ENCODE results near the gene SLC28A1. TPM values are rescaled to one million over a fixed set of nuclear protein-coding genes. Genes with fewer than 3 reads are reported as not detected.

Gene SLC28A1
- total RNA-seq, 1 experiment from 2014 or later: not detected

DNA sequence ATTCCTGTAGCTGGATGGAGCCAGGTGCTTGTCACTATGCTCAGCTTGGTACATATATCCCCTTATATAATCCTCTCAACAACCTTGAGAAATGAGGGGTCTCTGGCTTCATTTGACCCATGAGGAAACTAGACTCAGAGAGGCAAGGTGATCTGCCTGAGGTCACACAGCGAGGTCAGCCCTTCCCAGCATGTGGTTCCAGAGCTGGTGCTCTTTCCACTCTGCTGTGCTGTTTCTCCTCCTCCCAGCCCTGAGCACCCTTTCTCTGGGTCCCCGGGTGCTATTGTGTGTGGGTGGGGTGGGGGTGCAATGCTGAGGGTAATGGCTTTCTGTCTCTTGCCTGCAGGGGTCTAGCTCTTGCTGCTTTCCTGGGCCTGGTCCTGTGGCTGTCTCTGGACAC is 19.3 kb downstream of the SLC28A1 start:
- Histone ChIP-seq H3K27me3 (ENCODE audit: low read length) (no peaks in the 10 kb centered on the region), H4K20me1 (ENCODE audit: insufficient read depth, low read depth, low read length) (no peaks in the 10 kb centered on the region), H3K4me1 (ENCODE audit: low read length) (no peaks in the 10 kb centered on the region), H3K4me2 (ENCODE audit: low read depth, low read length, poor library complexity, severe bottlenecking) (no peak overlapping the region), H3K9ac (ENCODE audit: low read length) (no peak overlapping the region), H3K4me3 (ENCODE audit: low read length) (no peak overlapping the region), H3K36me3 (ENCODE audit: insufficient read depth, low read length) (no peaks in the 10 kb centered on the region), H3K27ac (ENCODE audit: low read length) (no peak overlapping the region), H2AFZ (ENCODE audit: low read length) (no peak overlapping the region), H3K9me2 (replicated peaks; ENCODE audit: insufficient read depth, low read length) (no peaks in the 10 kb centered on the region), H3K79me2 (ENCODE audit: low read length) (no peaks in the 10 kb centered on the region), H3K9me3 (ENCODE audit: low read length) (no peaks in the 10 kb centered on the region)
- no peak for DNase-seq

DNA sequence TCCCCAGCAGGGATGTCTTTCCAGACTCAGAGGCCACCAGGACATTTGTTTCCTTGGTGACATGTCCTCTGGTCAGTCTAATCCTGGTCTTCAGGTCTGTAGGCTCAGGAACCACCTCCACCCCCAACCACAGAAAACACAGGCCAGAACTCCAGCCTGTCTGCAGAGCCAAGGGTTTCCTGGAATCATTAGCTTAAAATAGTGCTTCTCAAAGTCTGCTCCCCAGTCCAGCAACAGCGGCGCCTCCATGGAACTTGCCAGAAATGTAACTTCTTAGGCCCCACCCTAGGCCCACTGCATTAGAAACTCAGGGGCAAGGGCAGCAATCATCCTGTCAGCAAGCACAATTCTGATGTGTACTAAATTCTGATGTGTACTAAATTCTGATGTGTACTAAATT is 20.0 kb downstream of the SLC28A1 start:
- H3K36me3 ChIP-seq (ENCODE audit: insufficient read depth, low read length): no peaks in the 10 kb centered on the region
- H3K9me3 ChIP-seq (ENCODE audit: low read length): no peaks in the 10 kb centered on the region
- H3K4me2 ChIP-seq (ENCODE audit: low read depth, low read length, poor library complexity, severe bottlenecking): no peak overlapping the region
- H3K9ac ChIP-seq (ENCODE audit: low read length): no peak overlapping the region
- no peaks in the 10 kb centered on the region for H3K27me3 ChIP-seq (ENCODE audit: low read length)
- H4K20me1 ChIP-seq (ENCODE audit: insufficient read depth, low read depth, low read length): no peaks in the 10 kb centered on the region
- H3K27ac ChIP-seq (ENCODE audit: low read length): no peak overlapping the region
- no peak overlapping the region for H3K4me3 ChIP-seq (ENCODE audit: low read length)
- no peaks in the 10 kb centered on the region for H3K4me1 ChIP-seq (ENCODE audit: low read length)
- DNase-seq: no peak
- no peak overlapping the region for H2AFZ ChIP-seq (ENCODE audit: low read length)
- no peaks in the 10 kb centered on the region for H3K79me2 ChIP-seq (ENCODE audit: low read length)
- H3K9me2 ChIP-seq (replicated peaks; ENCODE audit: insufficient read depth, low read length): no peaks in the 10 kb centered on the region

DNA sequence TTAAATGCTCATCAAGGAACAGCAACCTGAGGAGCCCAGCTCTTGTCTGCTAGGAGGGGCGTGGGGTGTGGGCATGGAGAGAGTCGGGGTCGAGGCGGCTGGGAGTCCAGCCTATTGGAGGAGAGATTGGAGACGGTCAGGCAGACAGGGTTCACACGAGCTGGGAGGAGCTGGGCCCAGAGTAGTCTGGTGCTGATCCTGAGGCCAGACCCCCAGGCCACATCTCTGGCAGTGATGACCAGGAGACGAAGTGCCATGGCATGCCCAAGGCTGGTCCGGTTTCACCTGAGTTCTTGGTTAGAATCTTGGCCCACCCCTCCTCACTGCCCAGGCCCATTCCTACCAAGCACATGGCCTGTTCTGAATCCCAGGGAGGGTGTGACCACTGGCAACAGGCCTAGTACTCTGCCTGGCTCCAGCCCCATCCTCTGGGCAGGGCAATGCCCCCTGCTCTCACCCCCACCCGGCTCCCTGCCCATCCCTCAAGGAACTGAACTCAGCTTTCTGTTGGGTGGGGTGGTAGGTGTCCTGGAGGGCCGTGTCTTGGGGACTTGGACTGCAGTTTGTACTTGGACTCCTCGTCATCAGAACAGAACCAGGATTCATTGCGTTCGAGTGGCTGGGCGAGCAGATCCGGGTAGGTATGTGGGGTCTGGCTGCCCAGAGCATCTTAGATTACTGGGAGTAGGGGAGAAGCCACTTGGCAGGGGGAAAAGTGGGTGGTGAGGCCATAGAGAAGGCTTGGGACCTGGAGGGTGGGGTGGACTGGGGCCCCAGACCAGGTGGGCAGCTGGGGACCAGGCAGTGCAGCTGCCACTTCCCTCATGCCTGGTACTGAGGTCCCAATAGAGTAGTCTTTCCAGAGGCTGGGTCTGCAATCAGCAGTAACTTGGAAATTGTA is 20.8 kb downstream of the SLC28A1 start:
- no peaks in the 10 kb centered on the region for H3K9me2 ChIP-seq (replicated peaks; ENCODE audit: insufficient read depth, low read length)
- no peaks in the 10 kb centered on the region for H3K79me2 ChIP-seq (ENCODE audit: low read length)
- no peaks in the 10 kb centered on the region for H3K27me3 ChIP-seq (ENCODE audit: low read length)
- H3K4me2 ChIP-seq (ENCODE audit: low read depth, low read length, poor library complexity, severe bottlenecking): no peak overlapping the region
- H3K36me3 ChIP-seq (ENCODE audit: insufficient read depth, low read length): no peaks in the 10 kb centered on the region
- no peaks in the 10 kb centered on the region for H4K20me1 ChIP-seq (ENCODE audit: insufficient read depth, low read depth, low read length)
- no peak overlapping the region for H3K4me3 ChIP-seq (ENCODE audit: low read length)
- no peaks in the 10 kb centered on the region for H3K4me1 ChIP-seq (ENCODE audit: low read length)
- H2AFZ ChIP-seq (ENCODE audit: low read length): no peak overlapping the region
- no peak overlapping the region for H3K9ac ChIP-seq (ENCODE audit: low read length)
- no peak for DNase-seq
- no peak overlapping the region for H3K27ac ChIP-seq (ENCODE audit: low read length)
- no peaks in the 10 kb centered on the region for H3K9me3 ChIP-seq (ENCODE audit: low read length)

DNA sequence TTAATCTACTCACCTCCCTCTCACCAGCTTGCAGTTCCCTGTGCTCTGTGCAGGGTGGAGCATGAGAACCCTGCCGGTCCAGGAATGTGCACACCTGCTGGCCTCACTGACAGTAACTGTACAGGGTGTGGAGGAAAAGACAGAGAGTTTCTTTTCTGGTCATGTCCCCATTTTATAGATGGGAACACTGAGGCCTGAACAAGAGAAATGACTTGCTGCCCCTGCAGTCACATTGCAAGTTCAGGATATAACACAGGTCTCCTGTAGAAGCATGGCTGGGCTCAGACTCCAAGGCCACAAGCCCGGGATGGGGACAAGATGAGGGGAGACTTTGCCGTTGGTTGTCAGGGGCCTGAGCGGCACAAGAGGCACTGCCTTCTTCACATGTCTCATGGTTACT is 23.3 kb downstream of the SLC28A1 start:
- Histone ChIP-seq H3K4me1 (ENCODE audit: low read length) (no peaks in the 10 kb centered on the region), H3K4me2 (ENCODE audit: low read depth, low read length, poor library complexity, severe bottlenecking) (no peak overlapping the region), H4K20me1 (ENCODE audit: insufficient read depth, low read depth, low read length) (no peaks in the 10 kb centered on the region), H3K4me3 (ENCODE audit: low read length) (no peak overlapping the region), H3K9me2 (replicated peaks; ENCODE audit: insufficient read depth, low read length) (no peaks in the 10 kb centered on the region), H3K9me3 (ENCODE audit: low read length) (no peaks in the 10 kb centered on the region), H3K9ac (ENCODE audit: low read length) (no peak overlapping the region), H3K27ac (ENCODE audit: low read length) (no peak overlapping the region), H3K36me3 (ENCODE audit: insufficient read depth, low read length) (no peaks in the 10 kb centered on the region), H3K79me2 (ENCODE audit: low read length) (no peaks in the 10 kb centered on the region), H3K27me3 (ENCODE audit: low read length) (no peaks in the 10 kb centered on the region), H2AFZ (ENCODE audit: low read length) (no peak overlapping the region)
- DNase-seq: no peak

DNA sequence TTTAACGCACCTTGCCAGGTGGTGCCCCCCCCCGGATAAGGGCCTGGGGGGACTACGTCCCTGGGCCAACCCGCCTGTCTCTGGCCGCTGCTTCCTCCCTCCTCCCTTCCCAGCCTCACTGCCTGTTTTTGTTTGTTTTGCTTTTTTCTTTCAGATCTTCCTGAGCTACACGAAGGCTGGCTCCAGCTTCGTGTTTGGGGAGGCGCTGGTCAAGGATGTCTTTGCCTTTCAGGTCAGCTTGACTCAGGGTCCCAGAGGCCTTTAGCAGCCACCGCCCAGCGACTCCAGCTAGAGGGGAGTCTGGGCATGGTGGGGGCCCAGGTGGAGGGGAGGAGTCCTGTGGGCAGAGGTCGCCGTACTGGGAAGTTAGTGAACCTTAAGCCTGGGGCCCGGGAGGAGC is 24.1 kb downstream of the SLC28A1 start:
- H3K79me2 ChIP-seq (ENCODE audit: low read length): no peaks in the 10 kb centered on the region
- H3K9ac ChIP-seq (ENCODE audit: low read length): no peak overlapping the region
- H3K27me3 ChIP-seq (ENCODE audit: low read length): no peaks in the 10 kb centered on the region
- H3K27ac ChIP-seq (ENCODE audit: low read length): no peak overlapping the region
- no peak overlapping the region for H3K4me3 ChIP-seq (ENCODE audit: low read length)
- H3K4me1 ChIP-seq (ENCODE audit: low read length): no peaks in the 10 kb centered on the region
- no peaks in the 10 kb centered on the region for H3K9me3 ChIP-seq (ENCODE audit: low read length)
- H3K4me2 ChIP-seq (ENCODE audit: low read depth, low read length, poor library complexity, severe bottlenecking): no peak overlapping the region
- H2AFZ ChIP-seq (ENCODE audit: low read length): no peak overlapping the region
- no peaks in the 10 kb centered on the region for H4K20me1 ChIP-seq (ENCODE audit: insufficient read depth, low read depth, low read length)
- H3K36me3 ChIP-seq (ENCODE audit: insufficient read depth, low read length): no peaks in the 10 kb centered on the region
- DNase-seq: no peak
- no peaks in the 10 kb centered on the region for H3K9me2 ChIP-seq (replicated peaks; ENCODE audit: insufficient read depth, low read length)

DNA sequence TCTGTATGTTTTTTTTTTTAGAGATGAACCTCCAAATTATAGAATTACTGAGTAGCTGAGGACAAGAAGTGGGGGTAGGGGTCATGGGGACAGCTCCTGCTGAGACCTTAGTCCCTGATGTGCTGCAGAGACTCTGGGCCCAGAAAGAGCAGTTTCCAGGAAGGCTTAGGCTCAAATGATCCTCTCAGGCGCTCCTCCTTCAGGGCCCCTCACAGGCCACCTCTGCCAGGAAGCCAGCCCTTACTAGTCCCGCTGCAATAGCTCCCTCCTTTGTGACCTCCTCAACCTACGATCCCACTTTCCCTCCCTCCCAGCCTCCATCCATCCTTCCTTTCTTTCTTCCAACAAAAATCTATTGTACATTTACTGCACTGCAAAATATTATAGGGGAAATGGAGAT is 24.6 kb downstream of the SLC28A1 start:
- no peak for DNase-seq
- H3K79me2 ChIP-seq (ENCODE audit: low read length): no peaks in the 10 kb centered on the region
- H2AFZ ChIP-seq (ENCODE audit: low read length): no peak overlapping the region
- H3K4me2 ChIP-seq (ENCODE audit: low read depth, low read length, poor library complexity, severe bottlenecking): no peak overlapping the region
- H3K4me1 ChIP-seq (ENCODE audit: low read length): no peaks in the 10 kb centered on the region
- no peaks in the 10 kb centered on the region for H4K20me1 ChIP-seq (ENCODE audit: insufficient read depth, low read depth, low read length)
- no peak overlapping the region for H3K4me3 ChIP-seq (ENCODE audit: low read length)
- H3K36me3 ChIP-seq (ENCODE audit: insufficient read depth, low read length): no peaks in the 10 kb centered on the region
- H3K27ac ChIP-seq (ENCODE audit: low read length): no peak overlapping the region
- H3K9ac ChIP-seq (ENCODE audit: low read length): no peak overlapping the region
- no peaks in the 10 kb centered on the region for H3K9me3 ChIP-seq (ENCODE audit: low read length)
- H3K27me3 ChIP-seq (ENCODE audit: low read length): no peaks in the 10 kb centered on the region
- H3K9me2 ChIP-seq (replicated peaks; ENCODE audit: insufficient read depth, low read length): no peaks in the 10 kb centered on the region

DNA sequence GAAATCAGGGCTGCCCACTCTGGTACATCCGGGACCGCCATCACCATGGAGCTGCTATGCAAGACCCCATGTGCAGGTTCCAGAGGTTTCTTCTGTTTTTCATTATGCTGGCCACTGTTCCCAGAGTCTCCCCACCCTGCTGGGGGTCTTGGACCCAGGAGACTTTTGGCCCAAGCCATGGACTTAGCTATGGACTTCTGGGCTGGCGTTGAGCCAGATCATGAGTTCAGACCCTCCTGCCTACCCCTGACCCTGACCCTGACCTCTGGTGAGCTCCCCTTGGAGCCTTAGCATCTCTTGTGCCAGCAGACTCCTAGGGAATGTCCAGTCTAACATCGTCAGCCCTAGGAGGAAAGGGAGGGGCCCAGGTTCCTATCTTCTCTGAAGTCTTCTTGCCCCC is 25.3 kb downstream of the SLC28A1 start:
- Histone ChIP-seq H3K9me2 (replicated peaks; ENCODE audit: insufficient read depth, low read length) (no peaks in the 10 kb centered on the region), H3K9me3 (ENCODE audit: low read length) (no peaks in the 10 kb centered on the region), H3K4me1 (ENCODE audit: low read length) (peaks cover 3% of the 10 kb centered on the region; the same call in 1 of the 2 replicates), H3K36me3 (ENCODE audit: insufficient read depth, low read length) (no peaks in the 10 kb centered on the region), H3K4me2 (ENCODE audit: low read depth, low read length, poor library complexity, severe bottlenecking) (no peak overlapping the region), H3K4me3 (ENCODE audit: low read length) (no peak overlapping the region), H3K9ac (ENCODE audit: low read length) (no peak overlapping the region), H3K79me2 (ENCODE audit: low read length) (no peaks in the 10 kb centered on the region), H2AFZ (ENCODE audit: low read length) (no peak overlapping the region), H3K27ac (ENCODE audit: low read length) (no peak overlapping the region), H4K20me1 (ENCODE audit: insufficient read depth, low read depth, low read length) (no peaks in the 10 kb centered on the region), H3K27me3 (ENCODE audit: low read length) (no peaks in the 10 kb centered on the region)
- DNase-seq: no peak

DNA sequence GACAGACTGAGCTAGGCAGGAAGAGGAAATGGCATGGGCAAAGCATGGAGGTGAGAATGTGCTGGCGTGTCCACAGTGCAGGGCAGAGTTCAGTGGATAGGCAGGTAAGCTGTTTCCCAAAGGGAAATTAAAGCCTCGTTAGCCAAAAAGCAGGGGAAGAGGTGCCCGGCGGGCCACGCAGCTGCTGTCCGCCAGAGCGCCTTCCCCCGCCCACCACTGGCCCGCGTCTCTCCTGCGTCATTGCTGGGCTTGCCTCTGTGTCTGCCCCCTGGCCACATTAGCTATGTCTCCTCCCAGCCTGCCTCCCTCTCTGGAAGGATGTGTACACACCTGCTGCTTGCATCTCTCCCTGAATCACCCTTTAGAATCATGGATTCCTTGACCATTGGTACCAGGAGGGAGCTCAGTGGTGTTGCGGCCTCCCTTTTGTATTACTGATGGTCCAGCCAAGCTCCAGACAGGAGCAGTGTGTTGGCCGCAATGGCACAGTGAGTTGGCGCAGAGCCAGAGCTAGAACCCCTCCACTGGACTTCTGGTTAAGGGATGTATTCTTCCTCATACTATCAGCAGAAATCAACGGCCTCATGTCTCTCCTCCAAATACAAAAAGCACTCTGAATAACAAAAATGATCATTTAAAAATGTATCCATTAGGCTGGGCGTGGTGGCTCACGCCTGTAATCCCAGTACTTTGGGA is 26.6 kb downstream of the SLC28A1 start:
- Histone ChIP-seq H3K9me2 (replicated peaks; ENCODE audit: insufficient read depth, low read length) (no peaks in the 10 kb centered on the region), H3K36me3 (ENCODE audit: insufficient read depth, low read length) (no peaks in the 10 kb centered on the region), H3K79me2 (ENCODE audit: low read length) (no peaks in the 10 kb centered on the region), H2AFZ (ENCODE audit: low read length) (no peak overlapping the region), H3K4me1 (ENCODE audit: low read length) (peaks cover 8% of the 10 kb centered on the region; the same call in 1 of the 2 replicates), H3K9me3 (ENCODE audit: low read length) (no peaks in the 10 kb centered on the region), H4K20me1 (ENCODE audit: insufficient read depth, low read depth, low read length) (no peaks in the 10 kb centered on the region), H3K27ac (ENCODE audit: low read length) (no peak overlapping the region), H3K4me3 (ENCODE audit: low read length) (no peak overlapping the region), H3K9ac (ENCODE audit: low read length) (no peak overlapping the region), H3K4me2 (ENCODE audit: low read depth, low read length, poor library complexity, severe bottlenecking) (no peak overlapping the region), H3K27me3 (ENCODE audit: low read length) (no peaks in the 10 kb centered on the region)
- no peak for DNase-seq

Measured in Karpas-422 (cell line).